Measurements from ENCODE around the gene SNRNP200. TPM values are rescaled to one million over a fixed set of nuclear protein-coding genes. Genes with fewer than 3 reads are reported as not detected.

The SNRNP200 gene
- total and polyA plus RNA-seq, 4 donors = 28.1 to 75.2 (median 47.5) TPM

DNA sequence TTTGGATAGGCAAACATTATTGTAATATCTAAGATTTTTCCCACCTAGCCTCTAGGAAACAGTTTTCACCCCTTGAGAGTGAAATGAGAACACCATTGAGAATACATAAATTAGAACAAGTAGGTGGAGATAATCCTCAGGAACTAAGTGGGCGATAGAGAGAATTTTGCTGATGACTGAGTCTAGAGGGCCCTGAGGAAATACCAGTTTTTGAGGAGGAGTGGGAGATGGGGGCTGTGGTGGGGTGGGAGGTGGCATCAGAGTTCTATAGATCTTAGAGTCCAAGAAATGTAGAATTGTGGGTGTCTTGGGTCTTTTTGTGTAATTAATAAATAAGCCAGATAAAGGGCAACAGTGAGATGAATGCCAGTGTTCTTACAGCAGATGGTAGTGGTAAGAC is 42.0 kb upstream of the SNRNP200 start:
- no peaks in the 10 kb centered on the region for H3K4me1 ChIP-seq (ENCODE audit: control insufficient read depth in 4 of 4, insufficient read depth in 4 of 4, low read length in 3 of 4)
- 95% methylated on average over 1 of the region's 1 CpG for WGBS
- no peaks in the 10 kb centered on the region for H3K9me3 ChIP-seq (ENCODE audit: control insufficient read depth in 4 of 4, low read length in 3 of 4)
- DNase-seq (ENCODE audit: low spot score) = no peak
- H3K27ac ChIP-seq (ENCODE audit: low read depth in 1 of 2, low read length in 2 of 2) = no peak overlapping the region
- H3K4me3 ChIP-seq (ENCODE audit: low read depth in 1 of 3, low read length in 3 of 3) = no peak overlapping the region
- no peak overlapping the region for H3K9ac ChIP-seq (ENCODE audit: low read depth in 1 of 2, low read length in 2 of 2)
- no peaks in the 10 kb centered on the region for H3K36me3 ChIP-seq (ENCODE audit: control insufficient read depth in 4 of 4, insufficient read depth in 3 of 4, low read depth in 1 of 4, low read length in 3 of 4)
- no peaks in the 10 kb centered on the region for H3K27me3 ChIP-seq (ENCODE audit: control insufficient read depth in 4 of 4, insufficient read depth in 4 of 4, low read length in 3 of 4)
- no peak for TF ChIP-seq SP1 (IDR thresholded peaks at IDR 0.05)

DNA sequence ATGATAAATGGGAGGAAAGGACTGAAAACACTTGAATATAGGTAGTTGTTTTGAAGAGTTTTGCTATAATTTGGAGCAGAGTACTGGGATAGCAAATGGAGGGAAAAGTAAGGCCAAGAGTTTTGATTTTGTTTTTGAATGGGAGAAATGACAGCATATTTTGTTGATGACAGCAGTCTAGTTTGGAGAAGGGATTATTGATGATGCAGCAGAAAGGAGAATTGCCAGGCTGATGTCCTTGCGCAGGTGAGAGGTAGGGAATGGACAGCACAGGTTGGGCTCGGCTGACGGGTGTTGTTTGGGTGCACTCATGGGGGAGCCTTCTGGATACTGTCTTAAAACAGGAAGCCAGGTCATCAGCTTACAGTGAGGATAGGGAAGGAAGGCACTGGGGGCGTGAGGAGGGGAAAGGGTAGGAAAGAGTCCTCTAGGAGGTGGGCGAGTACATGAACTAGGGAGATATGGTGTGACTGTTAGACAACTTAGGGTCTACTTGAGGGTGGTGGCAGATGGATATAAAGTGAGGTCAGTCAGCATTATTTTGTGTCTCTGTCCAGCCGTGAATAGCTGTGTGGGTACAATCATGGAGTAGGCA is 40.6 kb upstream of the SNRNP200 start:
- Histone ChIP-seq H3K4me1 (ENCODE audit: control insufficient read depth in 4 of 4, insufficient read depth in 4 of 4, low read length in 3 of 4) (no peaks in the 10 kb centered on the region), H3K9me3 (ENCODE audit: control insufficient read depth in 4 of 4, low read length in 3 of 4) (no peaks in the 10 kb centered on the region), H3K27me3 (ENCODE audit: control insufficient read depth in 4 of 4, insufficient read depth in 4 of 4, low read length in 3 of 4) (no peaks in the 10 kb centered on the region), H3K4me3 (ENCODE audit: low read depth in 1 of 3, low read length in 3 of 3) (no peak overlapping the region), H3K27ac (ENCODE audit: low read depth in 1 of 2, low read length in 2 of 2) (no peak overlapping the region), H3K36me3 (ENCODE audit: control insufficient read depth in 4 of 4, insufficient read depth in 3 of 4, low read depth in 1 of 4, low read length in 3 of 4) (no peaks in the 10 kb centered on the region), H3K9ac (ENCODE audit: low read depth in 1 of 2, low read length in 2 of 2) (no peak overlapping the region)
- WGBS = 96% methylated on average over 6 of the region's 6 CpGs
- TF ChIP-seq FOXA1 (IDR thresholded peaks at IDR 0.05) (no peak), SP1 (IDR thresholded peaks at IDR 0.05) (no peak), RAD21 (IDR thresholded peaks at IDR 0.05) (no peak), HNF4G (IDR thresholded peaks at IDR 0.05) (no peak), YY1 (IDR thresholded peaks at IDR 0.05) (no peak), HNF4A (conservative IDR thresholded peaks at IDR 0.05) (no peak), JUND (IDR thresholded peaks at IDR 0.05) (no peak), TAF1 (conservative IDR thresholded peaks at IDR 0.05) (no peak), EGR1 (IDR thresholded peaks at IDR 0.05; ENCODE audit: low read depth in 2 of 2) (no peak), ZBTB33 (IDR thresholded peaks at IDR 0.05) (no peak), ATF3 (IDR thresholded peaks at IDR 0.05) (no peak), MAX (IDR thresholded peaks at IDR 0.05) (no peak), FOXA2 (IDR thresholded peaks at IDR 0.05) (no peak), RXRA (IDR thresholded peaks at IDR 0.05) (no peak)
- TF ChIP-seq, protein P1, sequence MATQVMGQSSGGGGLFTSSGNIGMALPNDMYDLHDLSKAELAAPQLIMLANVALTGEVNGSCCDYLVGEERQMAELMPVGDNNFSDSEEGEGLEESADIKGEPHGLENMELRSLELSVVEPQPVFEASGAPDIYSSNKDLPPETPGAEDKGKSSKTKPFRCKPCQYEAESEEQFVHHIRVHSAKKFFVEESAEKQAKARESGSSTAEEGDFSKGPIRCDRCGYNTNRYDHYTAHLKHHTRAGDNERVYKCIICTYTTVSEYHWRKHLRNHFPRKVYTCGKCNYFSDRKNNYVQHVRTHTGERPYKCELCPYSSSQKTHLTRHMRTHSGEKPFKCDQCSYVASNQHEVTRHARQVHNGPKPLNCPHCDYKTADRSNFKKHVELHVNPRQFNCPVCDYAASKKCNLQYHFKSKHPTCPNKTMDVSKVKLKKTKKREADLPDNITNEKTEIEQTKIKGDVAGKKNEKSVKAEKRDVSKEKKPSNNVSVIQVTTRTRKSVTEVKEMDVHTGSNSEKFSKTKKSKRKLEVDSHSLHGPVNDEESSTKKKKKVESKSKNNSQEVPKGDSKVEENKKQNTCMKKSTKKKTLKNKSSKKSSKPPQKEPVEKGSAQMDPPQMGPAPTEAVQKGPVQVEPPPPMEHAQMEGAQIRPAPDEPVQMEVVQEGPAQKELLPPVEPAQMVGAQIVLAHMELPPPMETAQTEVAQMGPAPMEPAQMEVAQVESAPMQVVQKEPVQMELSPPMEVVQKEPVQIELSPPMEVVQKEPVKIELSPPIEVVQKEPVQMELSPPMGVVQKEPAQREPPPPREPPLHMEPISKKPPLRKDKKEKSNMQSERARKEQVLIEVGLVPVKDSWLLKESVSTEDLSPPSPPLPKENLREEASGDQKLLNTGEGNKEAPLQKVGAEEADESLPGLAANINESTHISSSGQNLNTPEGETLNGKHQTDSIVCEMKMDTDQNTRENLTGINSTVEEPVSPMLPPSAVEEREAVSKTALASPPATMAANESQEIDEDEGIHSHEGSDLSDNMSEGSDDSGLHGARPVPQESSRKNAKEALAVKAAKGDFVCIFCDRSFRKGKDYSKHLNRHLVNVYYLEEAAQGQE (IDR thresholded peaks at IDR 0.05) = no peak
- no peak for DNase-seq (ENCODE audit: low spot score)
